K562 (cell line): ENCODE measurements around the gene AK2. TPM values are rescaled to one million over a fixed set of nuclear protein-coding genes. Genes with fewer than 3 reads are reported as not detected.
A peak's percentile ranks its signal among the peaks of the same experiment; 100 is the strongest.

Experiments
- CXXC5 ChIP-seq: fragments of 250-450 bp; sonication (Bioruptor Pico); IDR thresholded peaks from 2 replicates; pipeline ENCODE4 v1.8.0; 2022; ENCODE audit warnings: inconsistent platforms, mild to moderate bottlenecking, moderate library complexity
- E2F3 ChIP-seq: fragments of 250-450 bp; sonication (Bioruptor Pico); IDR thresholded peaks from 2 replicates; pipeline ENCODE4 v1.4.0; 2020; ENCODE audit warnings: mild to moderate bottlenecking
- KDM5B ChIP-seq: fragments of 200-600 bp; sonication (generic); IDR thresholded peaks from 2 replicates; pipeline ENCODE4 v1.6.1; 2012; ENCODE audit warnings: low read depth, mild to moderate bottlenecking, moderate library complexity, low read length, control low read depth, inconsistent platforms; ENCODE audit not compliant: insufficient replicate concordance
- LEF1 ChIP-seq: fragments of 450-650 bp; IDR thresholded peaks from 2 replicates; pipeline ENCODE4 v1.6.1; 2016; ENCODE audit warnings: mild to moderate bottlenecking
- MCM2 ChIP-seq: fragments of 450-650 bp; IDR thresholded peaks from 2 replicates; pipeline ENCODE4 v1.6.1; 2017; ENCODE audit warnings: low read depth, mild to moderate bottlenecking
- NFYB ChIP-seq: IDR thresholded peaks from 2 replicates; pipeline ENCODE4 v1.6.1; 2011; ENCODE audit warnings: mild to moderate bottlenecking, moderate library complexity; ENCODE audit not compliant: insufficient read length; ENCODE audit errors: extremely low read depth
- PHF20 ChIP-seq: fragments of 450-650 bp; IDR thresholded peaks from 2 replicates; pipeline ENCODE4 v1.6.1; 2018; ENCODE audit not compliant: partially characterized antibody
- SRSF3 ChIP-seq: fragments of 200-400 bp; formaldehyde crosslinking; IDR thresholded peaks from 2 replicates; pipeline ENCODE4 v1.6.1; 2016; ENCODE audit warnings: mild to moderate bottlenecking, low read length, moderate library complexity; ENCODE audit not compliant: insufficient read depth
- SUPT5H ChIP-seq: fragments of 450-650 bp; IDR thresholded peaks from 2 replicates; pipeline ENCODE4 v1.6.1; 2016
- TAF9B ChIP-seq: fragments of 450-650 bp; IDR thresholded peaks from 2 replicates; pipeline ENCODE4 v1.6.1; 2018; ENCODE audit warnings: mild to moderate bottlenecking; ENCODE audit not compliant: partially characterized antibody
- ZFP36 ChIP-seq: fragments of 150-350 bp; IDR thresholded peaks from 2 replicates; pipeline ENCODE4 v1.6.1; 2018; ENCODE audit warnings: low read length, low read depth; ENCODE audit not compliant: partially characterized antibody
- ZKSCAN1 ChIP-seq: fragments of 150-350 bp; IDR thresholded peaks from 2 replicates; pipeline ENCODE4 v1.6.1; 2016; ENCODE audit warnings: low read depth, low read length
- ZNF12 ChIP-seq: sonication (generic); formaldehyde crosslinking; IDR thresholded peaks from 2 replicates; pipeline ENCODE4 v1.4.0; 2020; ENCODE audit warnings: mild to moderate bottlenecking, missing genetic modification reagents
- polyA plus RNA-seq, 8 experiments: library from polyadenylated mRNA; depleted of rRNA in 4 of 8; stranded (reverse) in 5 of 8; unstranded in 3 of 8; fragments of >200 nt; fragmentation: Nextera tagmentation in 2 of 8; fragmentation: Illumina TruSeq in 1 of 8; extraction: Ambion mirVana in 2 of 8; extraction: Trizol in 1 of 8; gene quantifications; 2 replicates each; pipeline versions ENCODE4 v1.2.1 to v1.2.3, GENCODE V29; 2011 to 2014; ENCODE audit warnings: inconsistent platforms in 1 of 8, missing spikeins in 1 of 8
- total RNA-seq, 7 experiments: library from RNA; depleted of rRNA in 6 of 7; stranded (reverse); fragments of >200 nt in 6 of 7; fragmentation: Illumina TruSeq in 2 of 7; extraction: Trizol in 2 of 7; gene quantifications; 2 replicates each; pipeline versions ENCODE4 v1.2.1 to v1.2.3, GENCODE V29; 2011 to 2021; ENCODE audit warnings: low replicate concordance in 1 of 7
- TF ChIP-seq, protein P1 (sequence below): IDR thresholded peaks from 2 replicates; pipeline ENCODE4 v1.6.1; 2012; ENCODE audit warnings: low read depth, low read length, improper control_type of control experiment, borderline replicate concordance
- TF ChIP-seq, protein P2 (sequence below): fragments of 250-450 bp; sonication (Bioruptor Pico); IDR thresholded peaks from 2 replicates; pipeline ENCODE4 v1.8.0; 2022; ENCODE audit warnings: inconsistent platforms
- TF ChIP-seq, protein P3 (sequence below): fragments of 250-450 bp; sonication (Bioruptor Pico); IDR thresholded peaks from 2 replicates; pipeline ENCODE4 v1.9.0; 2021; ENCODE audit warnings: mild to moderate bottlenecking, inconsistent platforms

AK2 gene
- total and polyA plus RNA-seq, 9 of the 15 experiments (the other 6 are each of a cell fraction or from before 2014, with no cell fraction given) = 105 to 1,050 (median 509) TPM

DNA sequence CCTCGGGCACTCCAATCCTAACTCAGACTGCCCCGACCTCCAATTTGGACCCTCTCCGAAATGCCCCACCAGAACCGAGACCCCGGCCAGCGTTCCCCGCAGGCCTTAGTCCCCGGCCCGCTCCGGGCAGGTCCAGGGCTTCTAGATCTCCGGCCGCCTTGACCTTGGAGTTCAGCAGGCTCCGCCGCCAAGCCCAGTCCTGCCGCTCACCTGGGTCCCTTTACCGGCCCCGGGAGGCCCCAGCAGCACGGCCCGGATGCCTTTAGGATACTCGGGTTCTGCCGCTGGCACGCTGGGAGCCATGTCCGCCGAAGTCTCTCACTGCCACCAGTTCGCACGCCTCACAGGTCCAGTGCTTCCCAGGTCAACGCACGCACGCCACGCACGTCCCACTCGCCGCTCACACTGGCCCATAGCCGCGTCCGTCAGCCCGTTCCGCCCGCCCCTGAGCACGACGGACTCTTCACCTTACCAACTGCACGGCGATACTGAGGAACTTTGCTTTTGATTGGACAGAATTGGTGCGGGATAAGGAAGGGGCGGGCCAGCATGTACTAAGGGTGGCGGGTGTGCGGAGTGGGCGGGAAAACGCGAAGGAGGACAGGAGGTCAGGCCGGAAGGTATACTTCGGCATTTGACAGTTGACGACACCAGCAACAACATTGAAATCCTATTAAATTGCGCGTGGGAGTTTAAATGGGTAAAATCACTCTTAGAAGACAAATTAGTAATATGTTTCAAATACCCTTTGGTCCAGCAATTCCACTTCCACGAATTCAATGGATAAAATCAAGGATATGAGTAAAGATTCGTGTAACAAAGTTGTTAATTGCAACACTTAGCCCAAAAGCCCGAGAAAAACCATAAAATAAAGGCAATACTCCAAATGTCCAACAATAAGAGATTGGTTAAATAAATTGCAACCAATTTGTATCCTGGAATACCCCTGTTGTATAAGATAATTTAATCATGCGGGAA is at the start of gene AK2 (continued):
- TF ChIP-seq ZKSCAN1 = no peak; the same call in 1 of the 2 replicates
- TF ChIP-seq KDM5B = no peak
- peak; percentile 58 for TF ChIP-seq TAF9B
- peak; percentile 63 for TF ChIP-seq LEF1
- TF ChIP-seq MCM2 = no peak
- no peak for TF ChIP-seq ZFP36
- peak; percentile 43; the same call in 1 of the 2 replicates for TF ChIP-seq SRSF3
- TF ChIP-seq, protein P1, sequence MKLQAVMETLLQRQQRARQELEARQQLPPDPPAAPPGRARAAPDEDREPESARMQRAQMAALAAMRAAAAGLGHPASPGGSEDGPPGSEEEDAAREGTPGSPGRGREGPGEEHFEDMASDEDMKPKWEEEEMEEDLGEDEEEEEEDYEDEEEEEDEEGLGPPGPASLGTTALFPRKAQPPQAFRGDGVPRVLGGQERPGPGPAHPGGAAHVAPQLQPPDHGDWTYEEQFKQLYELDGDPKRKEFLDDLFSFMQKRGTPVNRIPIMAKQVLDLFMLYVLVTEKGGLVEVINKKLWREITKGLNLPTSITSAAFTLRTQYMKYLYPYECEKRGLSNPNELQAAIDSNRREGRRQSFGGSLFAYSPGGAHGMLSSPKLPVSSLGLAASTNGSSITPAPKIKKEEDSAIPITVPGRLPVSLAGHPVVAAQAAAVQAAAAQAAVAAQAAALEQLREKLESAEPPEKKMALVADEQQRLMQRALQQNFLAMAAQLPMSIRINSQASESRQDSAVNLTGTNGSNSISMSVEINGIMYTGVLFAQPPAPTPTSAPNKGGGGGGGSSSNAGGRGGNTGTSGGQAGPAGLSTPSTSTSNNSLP = peak; percentile 91; the same call in 1 of the 2 replicates
- TF ChIP-seq NFYB = peak; percentile 98
- TF ChIP-seq, protein P2, sequence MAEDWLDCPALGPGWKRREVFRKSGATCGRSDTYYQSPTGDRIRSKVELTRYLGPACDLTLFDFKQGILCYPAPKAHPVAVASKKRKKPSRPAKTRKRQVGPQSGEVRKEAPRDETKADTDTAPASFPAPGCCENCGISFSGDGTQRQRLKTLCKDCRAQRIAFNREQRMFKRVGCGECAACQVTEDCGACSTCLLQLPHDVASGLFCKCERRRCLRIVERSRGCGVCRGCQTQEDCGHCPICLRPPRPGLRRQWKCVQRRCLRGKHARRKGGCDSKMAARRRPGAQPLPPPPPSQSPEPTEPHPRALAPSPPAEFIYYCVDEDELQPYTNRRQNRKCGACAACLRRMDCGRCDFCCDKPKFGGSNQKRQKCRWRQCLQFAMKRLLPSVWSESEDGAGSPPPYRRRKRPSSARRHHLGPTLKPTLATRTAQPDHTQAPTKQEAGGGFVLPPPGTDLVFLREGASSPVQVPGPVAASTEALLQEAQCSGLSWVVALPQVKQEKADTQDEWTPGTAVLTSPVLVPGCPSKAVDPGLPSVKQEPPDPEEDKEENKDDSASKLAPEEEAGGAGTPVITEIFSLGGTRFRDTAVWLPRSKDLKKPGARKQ = peak; percentile 94
- peak; percentile 16 for TF ChIP-seq PHF20
- TF ChIP-seq E2F3 (CRISPR knock-in tag) = peak; percentile 85; the same call in 1 of the 2 replicates
- TF ChIP-seq, protein P3, sequence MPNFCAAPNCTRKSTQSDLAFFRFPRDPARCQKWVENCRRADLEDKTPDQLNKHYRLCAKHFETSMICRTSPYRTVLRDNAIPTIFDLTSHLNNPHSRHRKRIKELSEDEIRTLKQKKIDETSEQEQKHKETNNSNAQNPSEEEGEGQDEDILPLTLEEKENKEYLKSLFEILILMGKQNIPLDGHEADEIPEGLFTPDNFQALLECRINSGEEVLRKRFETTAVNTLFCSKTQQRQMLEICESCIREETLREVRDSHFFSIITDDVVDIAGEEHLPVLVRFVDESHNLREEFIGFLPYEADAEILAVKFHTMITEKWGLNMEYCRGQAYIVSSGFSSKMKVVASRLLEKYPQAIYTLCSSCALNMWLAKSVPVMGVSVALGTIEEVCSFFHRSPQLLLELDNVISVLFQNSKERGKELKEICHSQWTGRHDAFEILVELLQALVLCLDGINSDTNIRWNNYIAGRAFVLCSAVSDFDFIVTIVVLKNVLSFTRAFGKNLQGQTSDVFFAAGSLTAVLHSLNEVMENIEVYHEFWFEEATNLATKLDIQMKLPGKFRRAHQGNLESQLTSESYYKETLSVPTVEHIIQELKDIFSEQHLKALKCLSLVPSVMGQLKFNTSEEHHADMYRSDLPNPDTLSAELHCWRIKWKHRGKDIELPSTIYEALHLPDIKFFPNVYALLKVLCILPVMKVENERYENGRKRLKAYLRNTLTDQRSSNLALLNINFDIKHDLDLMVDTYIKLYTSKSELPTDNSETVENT = 0 out of 2 replicates have a peak, but pooled peaks have one; percentile 65
- peak; percentile 89 for TF ChIP-seq SUPT5H
- TF ChIP-seq CXXC5 (CRISPR knock-in tag) = peak; percentile 100
- no peak; the same call in 1 of the 2 replicates for TF ChIP-seq ZNF12
